ENCODE measurements around the gene ZBTB16.

DNA sequence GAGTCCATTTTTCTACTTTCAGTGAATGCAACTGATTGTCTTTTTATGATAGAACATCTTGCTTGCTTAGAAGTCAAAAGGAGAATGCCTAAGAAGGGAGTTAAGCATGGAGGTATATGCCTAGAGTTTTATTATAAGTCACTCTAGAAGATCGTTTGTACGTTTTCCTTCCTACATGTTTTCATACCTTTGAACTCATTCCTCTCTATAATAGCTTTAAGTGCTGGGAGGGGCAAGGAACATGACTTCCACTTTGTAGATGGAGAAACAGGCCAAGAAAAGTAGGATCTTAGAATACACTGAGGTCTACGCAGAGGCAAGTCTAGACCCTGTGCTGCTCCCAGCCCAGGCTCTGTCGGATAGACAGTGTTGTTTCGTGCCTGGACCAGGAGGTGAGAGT lies 114.3 kb downstream of the ZBTB16 start:
- TF ChIP-seq, protein P1, sequence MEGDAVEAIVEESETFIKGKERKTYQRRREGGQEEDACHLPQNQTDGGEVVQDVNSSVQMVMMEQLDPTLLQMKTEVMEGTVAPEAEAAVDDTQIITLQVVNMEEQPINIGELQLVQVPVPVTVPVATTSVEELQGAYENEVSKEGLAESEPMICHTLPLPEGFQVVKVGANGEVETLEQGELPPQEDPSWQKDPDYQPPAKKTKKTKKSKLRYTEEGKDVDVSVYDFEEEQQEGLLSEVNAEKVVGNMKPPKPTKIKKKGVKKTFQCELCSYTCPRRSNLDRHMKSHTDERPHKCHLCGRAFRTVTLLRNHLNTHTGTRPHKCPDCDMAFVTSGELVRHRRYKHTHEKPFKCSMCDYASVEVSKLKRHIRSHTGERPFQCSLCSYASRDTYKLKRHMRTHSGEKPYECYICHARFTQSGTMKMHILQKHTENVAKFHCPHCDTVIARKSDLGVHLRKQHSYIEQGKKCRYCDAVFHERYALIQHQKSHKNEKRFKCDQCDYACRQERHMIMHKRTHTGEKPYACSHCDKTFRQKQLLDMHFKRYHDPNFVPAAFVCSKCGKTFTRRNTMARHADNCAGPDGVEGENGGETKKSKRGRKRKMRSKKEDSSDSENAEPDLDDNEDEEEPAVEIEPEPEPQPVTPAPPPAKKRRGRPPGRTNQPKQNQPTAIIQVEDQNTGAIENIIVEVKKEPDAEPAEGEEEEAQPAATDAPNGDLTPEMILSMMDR (IDR thresholded peaks at IDR 0.05) = no peak
- TF ChIP-seq POLR2AphosphoS5 (IDR thresholded peaks at IDR 0.05) (no peak), POLR2A (IDR thresholded peaks at IDR 0.05) (no peak), EP300 (IDR thresholded peaks at IDR 0.05) (no peak)

Measured in sigmoid colon (tissue), 4 donors.